ENCODE measurements around the gene SLC16A6. TPM values are rescaled to one million over a fixed set of nuclear protein-coding genes. Genes with fewer than 3 reads are reported as not detected.
"Not testable (repeated sequence)": the region's sequence is repeated elsewhere in the genome, so short reads cannot be mapped to it uniquely, and the experiment has no call there.

SLC16A6 gene
- polyA plus RNA-seq, 1 donor, result 0.86 TPM

GRCh38 chr17:68289936-68290267, 1.0 kb downstream of the SLC16A6 start:
- no peak for DNase-seq

GRCh38 chr17:68289473-68289872, 1.5 kb downstream of the SLC16A6 start:
- DNase-seq, result no peak

- DNase-seq, result no peak
Measured at GRCh38 chr17:68288804-68289203, 2.1 kb downstream of the SLC16A6 start.

- DNase-seq, result no peak
Measured at GRCh38 chr17:68288375-68288774, 2.6 kb downstream of the SLC16A6 start.

- not testable (repeated sequence) for DNase-seq
Measured at GRCh38 chr17:68281965-68282364, 9.0 kb downstream of the SLC16A6 start.

- DNase-seq, result no peak
Measured at GRCh38 chr17:68277807-68278206, 13.1 kb downstream of the SLC16A6 start.

GRCh38 chr17:68276339-68276738, 14.6 kb downstream of the SLC16A6 start:
- DNase-seq, result not testable (repeated sequence)

GRCh38 chr17:68273722-68274121, 17.2 kb downstream of the SLC16A6 start:
- DNase-seq, result no peak

- DNase-seq, result not testable (repeated sequence)
Measured at GRCh38 chr17:68265833-68266232, 25.1 kb downstream of the SLC16A6 start.

- DNase-seq, result not testable (repeated sequence)
Measured at GRCh38 chr17:68263101-68263681, 27.7 kb downstream of the SLC16A6 start.

GRCh38 chr17:68262467-68262866, 28.5 kb downstream of the SLC16A6 start:
- DNase-seq, result not testable (repeated sequence)

- no peak for DNase-seq
Measured at GRCh38 chr17:68260051-68260762, 30.7 kb downstream of the SLC16A6 start.

- not testable (repeated sequence) for DNase-seq
Measured at GRCh38 chr17:68259648-68259951, 31.3 kb downstream of the SLC16A6 start.

- DNase-seq, result not testable (repeated sequence)
Measured at GRCh38 chr17:68258890-68259647, 31.9 kb downstream of the SLC16A6 start.

- no peak for DNase-seq
Measured at GRCh38 chr17:68257934-68258333, 33.0 kb downstream of the SLC16A6 start.

GRCh38 chr17:68256701-68257100, 34.2 kb downstream of the SLC16A6 start:
- DNase-seq, result not testable (repeated sequence)

GRCh38 chr17:68255731-68256538, 35.0 kb downstream of the SLC16A6 start:
- DNase-seq, result no peak

- no peak for DNase-seq
Measured at GRCh38 chr17:68255151-68255550, 35.8 kb downstream of the SLC16A6 start.

- not testable (repeated sequence) for DNase-seq
Measured at GRCh38 chr17:68253426-68253825, 37.5 kb downstream of the SLC16A6 start.

GRCh38 chr17:68249354-68249765, 41.6 kb downstream of the SLC16A6 start:
- DNase-seq, result no peak

GRCh38 chr17:68248891-68249290, 42.0 kb downstream of the SLC16A6 start:
- DNase-seq, result no peak

- DNase-seq, result peak; percentile 49
Measured at GRCh38 chr17:68248199-68248825, 42.6 kb downstream of the SLC16A6 start.

All from left kidney (tissue), 2 donors.